Erythroblast (primary cell): ENCODE results near the gene PRR15.

Experiments
- GATA1 ChIP-seq: IDR thresholded peaks from 2 replicates; pipeline ENCODE4 v1.6.1; 2011; ENCODE audit warnings: low read depth, mild to moderate bottlenecking, control low read depth, low read length, moderate library complexity
- POLR2A ChIP-seq: IDR thresholded peaks from 2 replicates; pipeline ENCODE4 v1.6.1; 2011; ENCODE audit warnings: mild to moderate bottlenecking, low read length

- TF ChIP-seq POLR2A, result no peak
- no peak for TF ChIP-seq GATA1
Measured at GRCh38 chr7:29518616-29519015, 45.0 kb upstream of the PRR15 start.
